Stimulated activated naive CD4-positive, alpha-beta T cell (primary cell): ENCODE measurements around the gene UBAP2.
A peak's percentile ranks its signal among the peaks of the same experiment; 100 is the strongest.
"Not testable (repeated sequence)": the region's sequence is repeated elsewhere in the genome, so short reads cannot be mapped to it uniquely, and the experiment has no call there.

Experiments
- DNase-seq, 6 experiments: peaks; one replicate each; lab custom pipeline; 2025; lab: John Stamatoyannopoulos, UW

UBAP2 gene

DNA sequence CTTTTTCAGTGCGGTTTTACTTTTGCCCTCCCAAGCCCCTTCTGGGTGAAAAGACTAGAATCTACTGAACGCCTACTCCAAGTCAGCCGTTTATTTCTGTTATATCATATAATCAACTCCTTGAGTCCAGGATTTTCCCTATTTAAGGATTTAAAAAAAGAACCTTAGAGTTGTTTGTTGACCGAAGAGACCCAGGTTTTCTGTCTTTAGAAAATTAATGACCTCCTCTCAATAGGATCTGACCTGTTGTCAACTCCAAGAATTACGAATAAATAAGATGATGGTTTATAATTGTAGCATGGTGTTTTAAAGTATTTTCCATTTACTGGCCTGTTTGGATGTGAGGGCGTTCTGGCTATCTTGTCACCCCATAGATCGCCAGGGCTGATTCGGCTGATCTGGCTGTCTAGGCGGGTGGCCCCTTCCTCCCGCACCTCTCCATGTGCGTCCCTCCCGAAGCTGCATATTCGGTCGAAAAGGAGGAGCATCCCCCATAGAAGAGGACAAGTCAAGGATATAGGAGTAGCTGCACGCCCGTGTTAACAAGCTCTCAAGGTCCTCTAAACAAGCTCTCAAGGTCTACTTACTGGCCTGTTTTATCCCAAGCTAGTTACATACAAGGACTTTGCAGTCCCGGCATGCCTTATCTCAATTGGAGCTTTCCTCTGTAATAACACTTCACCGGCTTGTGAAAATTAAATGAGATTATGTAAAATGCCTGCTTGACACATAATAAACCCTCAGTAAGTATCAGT is 1.1 kb upstream of the UBAP2 start:
- no peak for DNase-seq

DNA sequence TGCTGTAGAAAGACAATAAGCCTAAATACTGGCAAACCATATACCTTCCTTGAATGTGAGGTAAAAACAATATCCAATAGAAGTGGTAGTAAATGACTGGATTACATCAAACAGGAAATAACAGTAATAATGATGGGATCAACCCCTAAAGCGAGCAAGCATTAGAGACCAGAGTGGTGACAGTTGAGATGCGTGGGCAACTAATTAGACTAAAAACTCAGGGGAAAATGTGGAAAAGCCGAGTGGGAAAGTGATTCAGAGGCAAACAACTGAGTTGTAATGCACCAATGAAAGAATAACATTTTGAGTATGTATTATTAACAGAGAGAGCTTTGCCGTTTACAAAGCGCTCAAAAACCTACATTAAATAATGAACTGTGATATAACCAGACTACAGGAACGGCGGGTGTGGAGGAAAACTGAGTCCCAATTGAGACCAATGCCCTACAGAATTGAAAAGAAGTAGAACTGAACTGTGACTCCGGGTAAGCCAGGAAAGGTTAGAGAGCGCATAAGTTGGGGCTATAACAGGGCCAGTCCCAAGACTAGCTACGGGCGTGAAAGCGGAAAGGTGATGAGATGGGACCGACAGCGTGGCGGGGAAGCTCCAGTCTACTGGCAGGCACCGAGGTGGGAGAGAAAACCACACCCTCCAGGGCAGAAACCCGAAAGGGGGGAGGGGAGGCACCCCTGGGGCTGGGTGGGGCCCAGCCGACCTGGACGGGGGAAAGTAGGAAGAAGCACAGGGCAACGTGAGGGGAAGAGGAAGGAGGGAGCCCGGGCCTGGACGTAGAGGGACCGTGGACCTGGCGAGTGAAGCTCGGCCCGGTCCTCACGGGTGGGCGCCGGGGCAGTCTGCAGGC is 592 bp downstream of the UBAP2 start:
- DNase-seq = peak; percentile 19 to 66 (median 53)

DNA sequence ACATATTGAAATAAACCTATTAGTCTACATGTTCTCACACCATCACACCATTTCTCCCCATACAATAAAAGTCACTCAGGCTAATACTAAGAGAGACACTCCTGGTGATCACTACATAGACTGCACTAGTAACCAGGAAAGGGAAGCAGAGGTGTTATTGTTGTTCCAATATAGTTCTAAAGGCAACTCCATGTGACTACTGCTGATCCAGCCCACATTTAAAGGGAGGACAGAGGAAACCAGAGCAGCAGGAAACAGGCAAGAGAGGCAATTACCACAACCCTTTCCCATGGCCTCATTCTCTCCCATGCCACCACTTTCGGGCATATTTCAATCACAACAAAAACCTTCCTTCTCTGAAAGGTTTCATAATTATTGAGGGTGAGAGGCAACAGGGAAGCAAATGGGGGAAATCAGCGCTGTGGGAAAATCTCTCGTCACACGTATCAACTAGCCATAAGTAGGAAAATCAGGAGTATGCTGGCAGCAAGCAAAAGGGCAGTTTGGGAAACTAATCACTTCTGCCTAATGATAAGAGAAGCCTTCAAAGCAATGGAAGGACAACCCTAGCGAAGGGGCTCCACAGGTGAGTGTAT is 1.8 kb downstream of the UBAP2 start:
- DNase-seq = peak in 1 of 6 experiments; percentile 1

DNA sequence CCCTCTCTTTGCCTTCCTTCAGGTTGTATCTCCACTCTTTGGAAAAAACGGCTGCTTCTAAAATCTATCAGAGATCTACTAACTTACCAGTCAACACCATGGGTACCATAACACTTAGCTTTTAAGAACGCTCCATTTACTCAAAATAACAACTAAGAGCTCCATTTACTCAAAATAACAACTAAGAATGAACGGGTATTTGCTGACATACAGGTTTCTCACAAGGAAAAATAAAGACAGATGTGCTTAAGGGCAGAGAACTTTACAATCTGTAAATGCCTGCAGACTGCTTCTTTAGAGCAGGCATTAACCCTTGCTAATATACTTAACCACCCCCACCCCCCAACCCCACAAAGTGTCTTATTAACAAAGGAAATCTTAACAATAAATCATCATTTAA is 2.8 kb downstream of the UBAP2 start:
- no peak for DNase-seq

DNA sequence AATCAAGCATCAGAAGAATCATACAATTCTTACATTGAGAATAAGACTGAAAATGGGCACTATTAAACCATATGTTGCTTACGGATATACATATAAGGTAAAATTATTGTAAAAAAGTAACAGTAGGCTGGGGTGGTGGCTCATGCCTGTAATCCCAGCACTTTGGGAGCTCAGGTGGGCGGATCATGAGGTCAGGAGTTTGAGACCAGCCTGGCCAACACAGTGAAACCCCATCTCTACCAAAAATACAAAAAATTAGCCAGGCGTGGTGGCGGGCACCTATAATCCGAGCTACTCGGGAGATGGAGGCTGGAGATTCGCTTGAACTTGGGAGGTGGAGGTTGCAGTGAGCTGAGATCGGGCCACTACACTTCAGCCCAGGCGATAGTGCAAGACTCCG is 6.6 kb downstream of the UBAP2 start:
- not testable (repeated sequence) for DNase-seq

DNA sequence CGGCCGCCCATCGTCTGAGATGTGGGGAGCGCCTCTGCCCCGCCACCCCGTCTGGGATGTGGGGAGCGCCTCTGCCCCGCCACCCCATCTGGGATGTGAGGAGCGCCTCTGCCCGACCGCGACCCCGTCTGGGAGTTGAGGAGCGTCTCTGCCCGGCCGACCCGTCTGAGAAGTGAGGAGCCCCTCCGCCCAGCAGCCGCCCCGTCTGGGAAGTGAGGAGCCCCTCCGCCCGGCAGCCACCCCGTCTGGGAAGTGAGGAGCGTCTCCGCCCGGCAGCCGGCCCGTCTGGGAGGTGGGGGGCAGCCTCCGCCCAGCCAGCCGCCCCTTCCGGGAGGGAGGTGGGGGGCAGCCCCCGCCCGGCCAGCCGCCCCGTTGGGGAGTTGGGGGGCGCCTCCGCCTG is 9.8 kb downstream of the UBAP2 start:
- DNase-seq = not testable (repeated sequence)

DNA sequence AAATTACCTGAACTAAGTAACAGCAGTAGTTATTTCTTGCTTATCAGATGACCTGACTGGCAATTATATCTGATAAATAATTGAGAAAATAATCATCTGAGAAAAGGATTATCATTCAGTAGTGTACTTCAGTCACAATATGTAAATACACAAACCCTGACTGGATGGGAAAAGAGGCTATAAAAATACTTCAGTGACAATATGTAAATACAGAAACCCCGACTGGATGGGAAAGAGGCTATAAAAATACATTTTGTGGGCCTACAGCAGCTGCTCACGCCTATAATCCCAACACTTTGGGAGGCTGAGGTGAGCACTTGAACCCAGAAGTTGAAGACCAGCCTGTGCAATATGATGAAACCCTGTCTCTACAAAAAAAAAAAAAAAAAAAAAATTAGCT is 11.1 kb downstream of the UBAP2 start:
- no peak for DNase-seq

DNA sequence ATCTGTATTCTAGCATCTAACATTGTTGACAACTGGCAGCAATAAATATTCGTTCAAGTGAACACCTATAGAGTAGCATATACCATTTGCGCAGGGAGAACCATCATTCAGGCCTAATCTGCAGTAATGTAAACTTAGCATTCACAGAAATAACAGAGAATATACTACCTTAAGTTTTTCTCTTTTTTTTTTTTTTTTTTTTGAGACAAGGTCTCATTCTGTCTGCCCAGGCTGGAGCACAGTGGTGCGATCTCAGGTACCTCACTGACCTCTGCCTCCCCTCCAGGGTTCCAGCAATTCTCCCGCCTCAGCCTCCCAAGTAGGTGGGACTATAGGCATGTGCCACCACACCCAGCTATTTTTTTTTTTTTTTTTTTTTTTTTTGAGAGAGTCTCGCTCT is 12.1 kb downstream of the UBAP2 start:
- DNase-seq = no peak

DNA sequence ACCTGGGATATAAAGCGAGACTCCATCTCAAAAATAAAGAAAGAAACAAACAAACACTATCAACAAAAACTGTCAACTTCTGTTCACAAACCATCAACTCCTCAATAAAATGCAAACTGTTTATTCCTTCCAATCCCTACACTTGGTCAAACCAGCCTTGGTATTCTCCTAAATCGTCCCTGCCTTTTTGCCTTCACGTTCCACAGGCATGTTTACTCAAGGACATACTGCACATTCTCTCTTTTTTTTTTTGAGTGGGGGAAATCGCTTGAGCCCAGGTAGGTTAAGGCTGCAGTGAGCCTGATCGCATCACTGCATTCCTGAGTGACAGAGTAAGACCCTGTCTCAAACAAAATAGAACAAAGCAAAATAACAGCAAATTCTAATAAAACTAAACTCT is 13.0 kb downstream of the UBAP2 start:
- DNase-seq = no peak

DNA sequence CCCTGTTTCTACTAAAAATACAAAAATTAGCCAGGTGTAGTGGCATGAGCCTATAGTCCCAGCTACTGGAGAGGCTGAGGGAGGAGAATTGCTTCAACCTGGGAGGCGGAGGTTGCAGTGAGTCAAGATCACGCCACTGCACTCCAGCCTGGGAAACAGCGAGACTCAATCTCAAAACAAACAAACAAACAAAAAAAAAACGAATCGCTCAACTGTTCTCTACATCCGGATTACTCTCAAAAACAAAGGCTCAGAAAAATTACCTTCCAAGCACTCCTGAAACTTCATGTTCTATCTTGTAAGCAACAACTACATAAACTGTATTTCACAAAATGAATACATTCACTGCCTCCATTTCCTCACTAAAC is 14.0 kb downstream of the UBAP2 start:
- no peak for DNase-seq

DNA sequence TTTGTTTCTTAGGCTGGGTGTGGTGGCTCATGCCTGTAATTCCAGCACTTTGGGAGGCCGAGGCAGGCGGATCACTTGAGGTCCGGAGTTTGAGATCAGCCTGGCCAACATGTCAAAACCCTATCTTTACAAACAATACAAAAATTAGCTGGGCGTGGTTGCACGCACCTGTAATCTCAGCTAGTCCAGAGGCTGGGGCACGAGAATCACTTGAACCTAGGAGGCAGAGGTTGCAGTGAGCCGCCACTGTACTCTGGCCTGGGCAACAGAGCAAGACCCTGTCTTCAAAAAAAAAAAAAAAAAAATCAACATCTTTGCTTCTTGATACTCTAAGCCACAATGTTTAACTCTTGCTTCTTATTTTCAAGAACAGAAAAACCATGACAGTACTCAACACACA is 16.1 kb downstream of the UBAP2 start:
- DNase-seq = no peak

DNA sequence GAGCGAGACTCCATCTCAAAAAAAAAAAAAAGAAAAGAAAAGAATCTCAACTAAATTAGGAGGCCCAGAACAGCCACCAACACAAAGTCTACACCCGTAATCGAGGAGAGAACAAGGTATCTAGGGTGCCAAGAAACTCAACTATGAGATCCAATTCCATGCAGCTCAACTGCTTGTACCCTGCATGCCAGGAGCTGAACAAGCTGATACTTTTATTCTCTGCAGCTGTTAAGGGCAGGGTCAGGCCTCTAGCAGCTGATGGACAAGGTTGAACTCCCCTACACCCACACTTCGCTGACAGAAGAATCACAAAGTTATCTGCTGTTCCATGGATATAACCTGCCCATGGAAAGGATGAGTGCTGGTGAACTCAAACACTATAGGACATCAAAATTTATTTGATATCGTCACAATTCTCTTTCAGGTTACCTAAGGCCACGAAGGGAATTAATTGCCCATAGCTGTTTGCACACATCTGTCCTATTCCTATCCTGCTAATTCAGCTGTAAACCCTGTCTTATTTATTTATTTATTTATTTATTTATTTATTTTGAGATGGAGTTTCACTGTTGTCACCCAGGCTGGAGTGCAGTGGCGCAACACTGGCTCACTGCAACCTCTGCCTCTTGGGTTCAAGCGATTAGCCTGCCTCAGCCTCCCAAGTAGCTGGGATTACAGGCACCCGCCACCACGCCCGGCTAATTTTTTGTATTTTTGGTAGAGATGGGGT is 20.7 kb downstream of the UBAP2 start:
- DNase-seq = no peak

DNA sequence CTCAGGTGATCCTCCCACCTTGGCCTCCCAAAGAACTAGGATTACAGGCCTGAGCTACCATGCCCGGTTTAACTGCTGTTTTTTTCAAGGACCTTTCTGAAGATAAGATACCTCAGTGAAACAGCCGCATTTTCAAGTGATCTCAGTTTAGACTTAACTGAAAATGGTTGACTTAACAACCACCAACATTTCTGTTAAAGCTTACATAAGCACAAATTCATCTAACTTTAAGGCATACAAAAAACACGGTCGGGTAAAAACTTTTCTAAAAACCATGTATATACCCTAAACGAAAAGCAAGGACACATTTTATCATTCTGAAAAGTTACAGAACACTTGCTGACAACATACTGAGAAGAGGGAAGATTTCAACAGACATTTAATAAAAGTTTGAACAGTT is 22.9 kb downstream of the UBAP2 start:
- DNase-seq = no peak

DNA sequence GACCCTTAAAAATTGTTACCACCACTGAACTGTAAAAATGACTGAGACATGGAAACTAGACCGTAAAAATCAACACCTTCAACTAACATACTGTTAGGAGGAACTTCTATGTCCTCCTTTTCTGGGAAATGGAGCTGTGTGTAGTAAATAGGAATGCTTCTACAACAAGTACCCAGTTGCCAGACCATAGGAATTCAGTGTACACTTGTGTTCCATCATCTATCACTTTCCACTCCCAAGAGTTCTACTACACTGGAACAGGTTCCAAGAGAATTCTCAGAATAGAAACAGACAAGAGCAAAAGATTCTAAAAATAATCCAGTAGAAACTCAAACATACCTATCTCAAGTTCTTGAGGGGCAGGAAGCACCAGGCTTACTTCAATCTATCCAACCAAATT is 23.6 kb downstream of the UBAP2 start:
- DNase-seq = no peak

DNA sequence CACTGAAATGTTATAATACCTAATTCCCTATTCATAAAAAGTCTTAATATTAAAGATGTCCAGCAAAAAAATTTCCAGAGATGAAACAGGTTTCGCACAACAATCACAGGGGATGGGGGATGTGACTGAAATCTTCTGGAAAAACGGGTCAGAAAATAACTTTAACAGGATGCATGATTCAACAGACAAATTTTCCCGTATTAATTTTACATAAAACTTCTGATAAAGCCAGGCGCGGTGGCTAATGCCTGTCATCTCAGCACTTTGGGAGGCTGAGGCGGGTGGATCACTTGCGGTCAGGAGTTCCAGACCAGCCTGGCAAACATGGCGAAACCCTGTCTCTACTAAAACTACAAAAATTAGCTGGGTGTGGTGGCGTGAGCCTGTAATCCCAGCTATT is 24.2 kb downstream of the UBAP2 start:
- DNase-seq = not testable (repeated sequence)

DNA sequence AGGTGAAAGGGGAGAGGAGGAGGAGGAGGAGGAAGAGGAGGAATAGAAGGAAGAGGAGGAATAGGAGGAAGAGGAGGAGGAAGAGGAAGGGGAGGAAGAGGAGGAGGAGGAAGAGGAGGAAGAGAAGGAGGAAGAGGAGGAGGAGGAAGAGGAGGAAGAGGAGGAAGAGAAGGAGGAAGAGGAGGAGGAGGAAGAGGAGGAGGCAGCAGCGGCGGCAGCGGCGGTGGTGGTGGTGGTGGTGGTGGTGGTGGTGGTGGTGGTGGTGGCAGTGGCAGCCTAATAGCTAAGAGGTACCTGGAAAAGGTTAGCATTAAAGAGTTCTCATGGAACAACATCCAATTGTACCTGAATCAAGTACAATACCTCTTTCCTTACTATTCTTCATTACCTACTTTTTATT is 32.5 kb downstream of the UBAP2 start:
- DNase-seq = no peak

DNA sequence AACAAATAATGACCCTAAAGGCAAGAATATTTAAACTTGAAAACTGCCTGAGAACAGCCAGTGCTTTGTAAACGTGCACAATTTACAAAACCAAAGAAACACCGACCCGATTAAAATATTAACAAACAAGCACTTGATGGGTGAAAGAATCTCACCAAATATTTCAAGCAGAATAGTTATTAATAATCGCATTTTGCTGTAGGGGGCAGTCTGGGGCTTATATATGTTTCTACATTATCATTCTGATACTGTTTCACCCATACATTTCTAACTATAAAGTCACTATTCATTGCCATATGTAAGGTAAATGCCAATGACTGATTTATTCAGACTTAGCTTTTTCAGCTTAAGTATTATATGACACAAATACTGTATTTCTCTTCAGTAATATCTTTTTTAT is 37.7 kb downstream of the UBAP2 start:
- DNase-seq = peak in 2 of 6 experiments; percentile 14 to 20

DNA sequence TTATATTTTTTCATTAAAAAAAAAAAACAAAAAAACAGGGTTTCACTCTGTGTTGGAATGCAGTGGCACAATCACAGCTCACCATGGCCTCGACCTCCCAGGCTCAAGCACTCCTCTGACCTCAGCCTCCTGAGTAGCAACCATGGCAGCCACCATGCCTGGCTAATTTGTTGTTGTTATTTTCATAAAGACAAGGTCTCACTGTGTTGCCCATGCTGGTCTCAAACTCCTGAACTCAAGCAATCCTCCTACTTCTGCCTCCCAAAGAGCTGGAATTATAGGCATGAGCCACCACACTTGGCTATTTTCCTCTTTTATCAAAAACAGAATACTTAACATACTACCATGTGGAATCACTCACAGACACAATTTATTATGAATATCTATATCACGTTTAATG is 46.7 kb downstream of the UBAP2 start:
- DNase-seq = no peak

DNA sequence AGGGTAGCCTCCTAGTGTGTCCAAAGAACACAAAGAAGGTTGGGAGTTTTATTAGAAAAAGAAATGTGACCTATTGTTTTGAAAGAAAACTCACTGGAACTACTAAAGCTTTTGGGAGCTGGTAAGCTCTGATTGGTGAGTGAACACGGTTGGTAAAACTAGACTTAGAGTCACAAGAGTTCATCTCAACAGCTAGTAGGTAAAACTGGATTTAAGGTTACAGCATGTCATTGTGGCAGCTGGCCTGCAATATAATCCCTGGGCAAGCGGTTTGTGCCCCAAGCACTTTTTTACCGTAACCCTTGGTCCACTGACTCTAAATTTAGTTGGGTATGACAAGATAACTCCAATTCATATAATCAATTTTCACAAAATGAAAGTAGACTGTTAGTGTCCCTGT is 47.4 kb downstream of the UBAP2 start:
- DNase-seq = no peak

DNA sequence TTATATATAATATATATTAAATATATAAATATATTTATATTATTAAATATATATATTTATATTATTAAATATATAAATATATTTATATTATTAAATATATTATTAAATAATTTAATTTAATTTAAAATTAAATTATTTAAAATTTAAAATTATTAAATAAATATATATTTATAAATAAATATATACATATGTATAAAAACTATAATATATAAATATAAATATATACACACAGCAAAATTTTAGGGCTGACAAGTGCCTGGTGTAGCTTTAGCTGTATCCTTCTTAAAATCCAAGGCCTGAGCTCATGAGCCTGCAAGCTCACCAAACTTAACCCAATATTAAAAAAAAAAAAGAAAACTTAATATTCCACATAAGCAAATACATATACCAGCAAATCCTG is 53.2 kb downstream of the UBAP2 start:
- DNase-seq = no peak

DNA sequence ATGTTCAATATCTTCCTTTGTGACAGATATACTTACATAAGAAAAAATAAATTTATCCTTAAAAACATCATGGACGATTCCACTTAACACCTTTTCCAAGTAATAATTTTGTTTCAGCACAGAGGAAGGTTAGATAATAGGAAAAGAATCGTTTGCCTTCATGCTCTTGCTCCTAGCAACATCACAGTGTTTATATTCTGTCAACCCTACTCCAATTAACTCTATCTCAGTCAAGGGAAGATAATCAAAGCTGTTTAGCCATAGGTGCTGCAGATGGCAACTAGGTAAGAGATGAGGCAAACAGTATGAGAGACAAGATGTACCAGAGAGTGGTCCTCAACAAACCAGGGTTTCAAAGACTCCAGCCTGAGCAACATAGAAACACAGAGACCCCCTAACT is 55.6 kb downstream of the UBAP2 start:
- DNase-seq = no peak

DNA sequence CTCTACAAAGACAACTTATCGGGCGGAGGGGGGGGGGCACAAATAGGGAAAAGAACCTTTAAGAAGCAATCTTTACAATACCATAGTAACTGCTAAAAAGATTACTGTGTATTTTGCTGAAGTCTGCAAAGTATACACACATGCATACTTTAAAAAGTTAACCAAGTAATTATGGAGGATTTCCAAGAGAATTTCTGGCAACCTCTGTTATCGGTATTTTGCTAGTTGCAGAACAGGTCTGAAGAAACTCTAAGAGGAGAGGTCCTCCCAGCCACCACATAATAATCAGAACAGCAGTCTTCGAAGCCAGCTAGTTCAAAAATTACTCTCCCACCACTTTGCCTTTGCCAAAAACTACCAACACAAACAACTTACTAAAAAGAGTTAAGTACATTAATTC is 56.1 kb downstream of the UBAP2 start:
- DNase-seq = no peak
